ENCODE results near the gene RBFOX1.

DNA sequence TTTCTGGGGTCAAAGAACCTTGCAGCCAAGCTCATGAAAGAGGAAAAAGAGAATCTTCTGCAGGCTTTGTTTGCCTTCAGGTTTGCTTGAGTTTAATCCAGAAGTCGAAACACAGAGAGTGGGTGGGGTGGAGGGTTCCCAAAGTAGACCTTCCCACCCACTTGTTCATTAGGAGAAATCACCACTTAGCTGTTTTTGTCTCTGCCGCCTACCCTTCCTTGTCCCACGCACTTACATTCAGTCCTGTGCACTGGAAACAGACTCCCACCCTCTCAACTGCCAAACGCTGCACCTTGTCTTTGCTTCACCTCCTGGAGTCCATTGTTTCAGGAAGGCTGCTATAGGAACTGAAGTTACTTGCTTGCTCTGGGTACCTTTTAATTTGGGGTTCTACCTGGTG, 38.6 kb upstream of the RBFOX1 start:
- TF ChIP-seq, protein P1, sequence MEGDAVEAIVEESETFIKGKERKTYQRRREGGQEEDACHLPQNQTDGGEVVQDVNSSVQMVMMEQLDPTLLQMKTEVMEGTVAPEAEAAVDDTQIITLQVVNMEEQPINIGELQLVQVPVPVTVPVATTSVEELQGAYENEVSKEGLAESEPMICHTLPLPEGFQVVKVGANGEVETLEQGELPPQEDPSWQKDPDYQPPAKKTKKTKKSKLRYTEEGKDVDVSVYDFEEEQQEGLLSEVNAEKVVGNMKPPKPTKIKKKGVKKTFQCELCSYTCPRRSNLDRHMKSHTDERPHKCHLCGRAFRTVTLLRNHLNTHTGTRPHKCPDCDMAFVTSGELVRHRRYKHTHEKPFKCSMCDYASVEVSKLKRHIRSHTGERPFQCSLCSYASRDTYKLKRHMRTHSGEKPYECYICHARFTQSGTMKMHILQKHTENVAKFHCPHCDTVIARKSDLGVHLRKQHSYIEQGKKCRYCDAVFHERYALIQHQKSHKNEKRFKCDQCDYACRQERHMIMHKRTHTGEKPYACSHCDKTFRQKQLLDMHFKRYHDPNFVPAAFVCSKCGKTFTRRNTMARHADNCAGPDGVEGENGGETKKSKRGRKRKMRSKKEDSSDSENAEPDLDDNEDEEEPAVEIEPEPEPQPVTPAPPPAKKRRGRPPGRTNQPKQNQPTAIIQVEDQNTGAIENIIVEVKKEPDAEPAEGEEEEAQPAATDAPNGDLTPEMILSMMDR (IDR thresholded peaks at IDR 0.05), result no peak
- no peak for TF ChIP-seq POLR2A (IDR thresholded peaks at IDR 0.05)

Measured in Peyer's patch (tissue), 4 donors.